GM12873 (cell line): Measurements from ENCODE around the gene ERCC4.
A peak's percentile ranks its signal among the peaks of the same experiment; 100 is the strongest.

ENCODE experiments used
- CTCF ChIP-seq: IDR thresholded peaks from 2 replicates; pipeline ENCODE4 v1.5.1; 2012; ENCODE audit warnings: low read depth, mild to moderate bottlenecking, moderate library complexity, low read length, control low read depth; ENCODE audit not compliant: insufficient read depth; ENCODE audit errors: missing control alignments

The ERCC4 gene

GRCh38 chr16:13904179-13904691 lies 15.7 kb upstream of the ERCC4 start:
- TF ChIP-seq CTCF: no peak

- peak; percentile 57 for TF ChIP-seq CTCF
Observed at GRCh38 chr16:13904822-13905221, 15.1 kb upstream of the ERCC4 start.

- no peak for TF ChIP-seq CTCF
Observed at GRCh38 chr16:13906168-13907089, 13.5 kb upstream of the ERCC4 start.

GRCh38 chr16:13907431-13907830 lies 12.5 kb upstream of the ERCC4 start:
- no peak for TF ChIP-seq CTCF

GRCh38 chr16:13909069-13909468 lies 10.9 kb upstream of the ERCC4 start:
- no peak for TF ChIP-seq CTCF

GRCh38 chr16:13909872-13910303 lies 10.1 kb upstream of the ERCC4 start:
- TF ChIP-seq CTCF: no peak

GRCh38 chr16:13911306-13911705 lies 8.6 kb upstream of the ERCC4 start:
- no peak for TF ChIP-seq CTCF
